Mucosa of descending colon (tissue), 3 donors: ENCODE data around the gene C1orf198. TPM values are rescaled to one million over a fixed set of nuclear protein-coding genes. Genes with fewer than 3 reads are reported as not detected.

Experiments
- ATAC-seq: fragments of 200-7000 bp; cut with Tn5 transposase; one replicate; pipeline ENCODE4 v1.9.1; 2020; ENCODE audit warnings: mild to moderate bottlenecking, moderate library complexity
- DNase-seq, 3 donors: peaks; one replicate each; pipeline ENCODE4 v3.0.0-alpha.2; 2020
- H3K36me3 ChIP-seq: fragments of 200-600 bp; one replicate; pipeline ENCODE4 v1.8.0; 2021; ENCODE audit warnings: low read depth, mild to moderate bottlenecking
- H3K4me1 ChIP-seq: fragments of 200-600 bp; one replicate; pipeline ENCODE4 v1.8.0; 2021; ENCODE audit warnings: low read depth, mild to moderate bottlenecking
- H3K4me3 ChIP-seq: fragments of 200-600 bp; one replicate; pipeline ENCODE4 v1.8.0; 2021; ENCODE audit warnings: mild to moderate bottlenecking
- H3K9me3 ChIP-seq: fragments of 200-600 bp; one replicate; pipeline ENCODE4 v1.8.0; 2021; ENCODE audit warnings: mild to moderate bottlenecking
- intact Hi-C, 2 donors: fragments of 100-400 bp; cut with DNase I in 1 of 2; cut with micrococcal nuclease in 1 of 2; formaldehyde crosslinking; loops; one replicate each; pipeline versions ENCODE4 v1.11.0 to v1.11.1; 2022; cut with DNase I, micrococcal nuclease
- total RNA-seq, 3 donors: library from RNA; stranded (reverse); fragmentation: NEBNext Ultra II Directional in 2 of 3; extraction: Animal tissue kit (Norgen Biotek cat#: 25700) in 2 of 3; gene quantifications; one replicate each; pipeline versions ENCODE4 v1.2.1 to v1.2.4, GENCODE V29; 2021 to 2023
- TF ChIP-seq, protein P1 (sequence below): fragments of 200-600 bp; IDR thresholded peaks from one replicate; pipeline ENCODE4 v1.8.0; 2022; ENCODE audit warnings: antibody characterized with exemption, mild to moderate bottlenecking
- donor health status: DM: no; HTN: no; CAD: no; lungs with moderate emphysema.
- donor health status: DM: no; HTN: no; CAD: no.
- donor health status: DM: no; HTN: yes; CAD: no.

Gene C1orf198
- total RNA-seq, 3 donors from 2014 or later: 9.8 to 35.9 (median 15.5) TPM

DNA sequence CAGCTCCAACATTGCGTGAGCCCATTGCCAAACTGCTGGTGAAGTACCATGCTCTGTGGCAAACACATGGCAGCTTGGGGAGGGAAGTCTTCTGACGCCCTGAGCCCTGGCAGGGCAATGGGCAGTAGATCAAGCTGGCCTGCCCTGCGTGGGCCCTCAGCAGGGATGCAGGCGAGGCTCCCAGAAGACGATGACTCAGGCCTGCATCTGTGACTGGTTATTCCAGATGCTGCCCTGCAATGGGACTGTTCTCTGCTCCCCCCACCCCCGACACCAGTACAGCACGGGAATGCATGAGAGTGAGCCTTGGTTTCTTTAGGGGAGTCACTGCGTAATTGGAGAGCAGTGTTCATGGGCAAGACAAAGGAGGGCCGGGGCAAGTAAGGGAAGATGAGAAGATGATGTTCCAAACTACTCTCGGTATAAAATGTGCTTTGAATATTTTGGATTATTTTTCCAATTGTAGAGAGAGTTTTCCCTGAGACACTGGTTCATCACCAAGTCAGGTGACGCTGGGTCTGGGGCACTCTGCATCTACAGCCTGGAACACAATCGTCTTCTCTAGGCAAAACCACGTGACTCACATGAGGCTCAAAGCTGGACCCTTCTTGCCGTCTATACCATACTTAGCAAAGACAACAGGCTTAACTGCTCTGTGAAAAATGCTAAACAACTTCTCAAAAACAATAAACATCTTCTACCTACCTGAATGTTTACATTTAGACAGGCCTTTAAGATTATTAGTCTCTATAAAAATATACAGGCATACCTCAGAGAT, 9.0 kb upstream of the C1orf198 start:
- DNase-seq (no peak), ATAC-seq (no peak)
- Histone ChIP-seq H3K36me3 (no peaks in the 10 kb centered on the region), H3K9me3 (no peaks in the 10 kb centered on the region), H3K4me3 (no peak overlapping the region), H3K4me1 (no peaks in the 10 kb centered on the region)
- TF ChIP-seq, protein P1, sequence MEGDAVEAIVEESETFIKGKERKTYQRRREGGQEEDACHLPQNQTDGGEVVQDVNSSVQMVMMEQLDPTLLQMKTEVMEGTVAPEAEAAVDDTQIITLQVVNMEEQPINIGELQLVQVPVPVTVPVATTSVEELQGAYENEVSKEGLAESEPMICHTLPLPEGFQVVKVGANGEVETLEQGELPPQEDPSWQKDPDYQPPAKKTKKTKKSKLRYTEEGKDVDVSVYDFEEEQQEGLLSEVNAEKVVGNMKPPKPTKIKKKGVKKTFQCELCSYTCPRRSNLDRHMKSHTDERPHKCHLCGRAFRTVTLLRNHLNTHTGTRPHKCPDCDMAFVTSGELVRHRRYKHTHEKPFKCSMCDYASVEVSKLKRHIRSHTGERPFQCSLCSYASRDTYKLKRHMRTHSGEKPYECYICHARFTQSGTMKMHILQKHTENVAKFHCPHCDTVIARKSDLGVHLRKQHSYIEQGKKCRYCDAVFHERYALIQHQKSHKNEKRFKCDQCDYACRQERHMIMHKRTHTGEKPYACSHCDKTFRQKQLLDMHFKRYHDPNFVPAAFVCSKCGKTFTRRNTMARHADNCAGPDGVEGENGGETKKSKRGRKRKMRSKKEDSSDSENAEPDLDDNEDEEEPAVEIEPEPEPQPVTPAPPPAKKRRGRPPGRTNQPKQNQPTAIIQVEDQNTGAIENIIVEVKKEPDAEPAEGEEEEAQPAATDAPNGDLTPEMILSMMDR: no peak
- intact Hi-C loops: no loop called here

DNA sequence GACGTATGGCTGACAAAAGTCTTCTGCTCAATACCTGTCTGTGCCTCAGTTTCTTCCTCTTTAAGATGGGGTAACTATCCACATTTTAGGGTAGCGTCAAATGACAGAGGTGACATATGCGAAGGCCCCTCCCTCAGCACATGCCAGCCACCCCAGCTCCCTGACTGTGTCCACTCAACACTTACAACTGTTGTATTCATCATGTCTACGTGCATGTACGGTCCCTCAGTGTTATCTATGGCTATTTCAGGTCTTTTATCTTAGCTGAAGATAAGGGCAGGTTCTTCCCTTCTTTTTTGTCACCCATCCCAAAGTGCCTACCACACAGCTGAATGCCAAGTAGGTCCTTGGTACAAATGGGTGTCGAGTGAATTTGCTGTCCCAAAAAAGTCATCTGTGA, 8.3 kb upstream of the C1orf198 start:
- H3K4me3 ChIP-seq: no peak overlapping the region
- no peaks in the 10 kb centered on the region for H3K4me1 ChIP-seq
- ATAC-seq (no peak), DNase-seq (no peak)
- intact Hi-C loops: no loop called here
- H3K9me3 ChIP-seq: no peaks in the 10 kb centered on the region
- TF ChIP-seq, protein P1: no peak
- no peaks in the 10 kb centered on the region for H3K36me3 ChIP-seq

DNA sequence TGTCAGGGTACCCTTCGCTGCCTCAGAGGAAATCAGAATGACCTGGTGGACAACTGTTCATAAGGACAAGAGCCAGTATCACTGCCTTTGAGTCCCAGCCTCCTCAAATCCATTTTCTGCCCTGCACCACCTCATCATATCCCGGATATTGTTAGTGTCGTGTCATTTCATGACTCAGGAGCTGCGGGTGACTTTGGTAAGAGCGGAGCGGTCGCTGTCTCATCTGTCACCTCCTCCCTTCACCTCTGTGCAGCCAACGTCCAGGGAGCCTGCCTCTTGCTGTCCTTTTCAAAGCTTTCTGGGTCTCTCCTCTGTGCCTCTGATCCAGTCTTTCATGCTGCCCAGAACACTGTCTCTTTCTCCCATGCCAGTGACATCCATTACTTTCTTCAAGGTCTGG, 7.0 kb upstream of the C1orf198 start:
- Histone ChIP-seq H3K9me3 (no peaks in the 10 kb centered on the region), H3K36me3 (no peaks in the 10 kb centered on the region), H3K4me3 (no peak overlapping the region), H3K4me1 (no peaks in the 10 kb centered on the region)
- TF ChIP-seq, protein P1: no peak
- ATAC-seq: no peak
- no peak for DNase-seq
- intact Hi-C loops: no loop called here

DNA sequence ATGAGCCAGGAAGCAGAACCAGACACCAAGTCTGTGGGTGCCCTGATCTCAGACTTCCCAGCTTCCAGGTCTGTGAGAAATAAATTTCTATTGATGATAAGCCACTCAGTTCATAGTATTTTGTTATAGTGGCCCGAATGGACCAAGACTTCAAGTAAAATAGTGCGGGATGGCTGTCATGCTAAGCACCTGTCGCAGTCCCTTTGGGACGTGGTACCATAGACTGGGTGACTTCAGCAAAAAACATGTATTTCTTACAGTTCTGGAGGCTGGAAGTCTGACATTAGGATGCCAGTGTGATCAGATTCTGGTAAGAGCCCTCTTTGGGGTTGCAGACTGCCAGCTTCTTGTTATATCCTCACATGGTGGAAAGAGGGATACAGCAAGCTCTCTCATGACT, 2.6 kb upstream of the C1orf198 start:
- peaks cover 7% of the 10 kb centered on the region for H3K4me1 ChIP-seq
- H3K36me3 ChIP-seq: no peaks in the 10 kb centered on the region
- no peaks in the 10 kb centered on the region for H3K9me3 ChIP-seq
- TF ChIP-seq, protein P1: no peak
- intact Hi-C loops: no loop called here
- no peak for DNase-seq
- H3K4me3 ChIP-seq: no peak overlapping the region
- no peak for ATAC-seq

DNA sequence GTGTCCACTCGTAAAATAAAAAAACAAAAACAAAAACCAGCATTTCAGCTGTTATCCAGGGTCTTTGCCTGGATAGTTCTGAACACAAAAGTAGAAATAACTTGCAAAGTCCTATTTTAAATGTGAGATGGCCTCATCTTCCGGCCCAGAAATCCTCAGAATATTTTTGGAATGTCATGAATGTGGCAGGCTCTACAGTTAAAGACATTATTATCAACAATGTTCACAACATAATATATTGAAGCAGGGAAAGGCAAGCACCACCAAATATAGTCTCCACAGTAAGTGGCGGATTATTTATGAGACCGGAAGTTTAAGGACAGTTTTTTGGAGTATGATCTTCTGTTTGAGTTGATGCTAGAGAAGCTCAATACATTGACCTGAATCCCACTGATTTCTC, 1.2 kb upstream of the C1orf198 start:
- Histone ChIP-seq H3K4me1 (peaks cover 7% of the 10 kb centered on the region), H3K36me3 (no peaks in the 10 kb centered on the region), H3K9me3 (no peaks in the 10 kb centered on the region), H3K4me3 (no peak overlapping the region)
- TF ChIP-seq, protein P1: no peak
- no peak for DNase-seq
- intact Hi-C loops: no loop called here
- no peak for ATAC-seq
